H1 (cell line): ENCODE data around the gene FES. TPM values are rescaled to one million over a fixed set of nuclear protein-coding genes. Genes with fewer than 3 reads are reported as not detected.

ENCODE experiments used
- CTCF ChIA-PET: fragments of 300-600 bp; sonication (Branson Sonifier 250); formaldehyde crosslinking; loops from one replicate; lab custom pipeline; 2021; ENCODE audit not compliant: partially characterized antibody; lab: Charles Lee
- POLR2A ChIA-PET: fragments of 300-600 bp; sonication (Branson Sonifier 250); formaldehyde crosslinking; loops from one replicate; lab custom pipeline; 2021; ENCODE audit warnings: inconsistent platforms; ENCODE audit not compliant: partially characterized antibody; lab: Charles Lee
- DNase-seq, 2 experiments: peaks; one replicate each; pipeline versions ENCODE4 v3.0.0 to v3.0.0-alpha.2; 2010 to 2022; ENCODE audit warnings: low spot score in 2 of 2, low read depth in 1 of 2, mixed read lengths in 1 of 2
- FAIRE-seq: peaks from 2 replicates; lab custom pipeline; 2011; peaks lifted over from hg19 to GRCh38; lab: Jason Lieb, UNC
- H2AFZ ChIP-seq: 2 replicates; pipeline ENCODE4 v1.8.1; 2012; ENCODE audit warnings: low read length, inconsistent platforms
- H2AK5ac ChIP-seq: 2 replicates; pipeline ENCODE4 v1.6.1; 2013; ENCODE audit warnings: low read depth, low read length
- H2BK120ac ChIP-seq: replicated peaks from 2 replicates; pipeline ENCODE3; 2013; ENCODE audit warnings: low read depth, low read length, inconsistent platforms
- H2BK12ac ChIP-seq: 2 replicates; pipeline ENCODE4 v1.6.1; 2013; ENCODE audit warnings: low read depth, low read length
- H2BK15ac ChIP-seq: 2 replicates; pipeline ENCODE4 v1.6.1; 2013; ENCODE audit warnings: low read length
- H2BK20ac ChIP-seq: 2 replicates; pipeline ENCODE4 v1.6.1; 2013; ENCODE audit warnings: low read length
- H2BK5ac ChIP-seq: 2 replicates; pipeline ENCODE4 v1.6.1; 2013; ENCODE audit warnings: low read depth, low read length
- H3K14ac ChIP-seq: 2 replicates; pipeline ENCODE4 v1.6.1; 2013; ENCODE audit warnings: inconsistent platforms; ENCODE audit not compliant: insufficient read length
- H3K18ac ChIP-seq: 2 replicates; pipeline ENCODE4 v1.6.1; 2013; ENCODE audit warnings: low read length; ENCODE audit errors: extremely low read depth
- H3K23ac ChIP-seq: 2 replicates; pipeline ENCODE4 v1.6.1; 2013; ENCODE audit warnings: inconsistent platforms; ENCODE audit not compliant: insufficient read length
- H3K23me2 ChIP-seq: 2 replicates; pipeline ENCODE4 v1.6.1; 2013; ENCODE audit warnings: low read depth, low read length
- H3K27ac ChIP-seq: 2 replicates; pipeline ENCODE4 v1.6.1; 2011; ENCODE audit warnings: low read depth, low read length, inconsistent platforms
- H3K27me3 ChIP-seq, 4 experiments: replicated peaks in 1 of 4; 1 replicate in 1 of 4; 2 replicates in 3 of 4; pipeline versions ENCODE4 v1.6.1 to v1.8.1; 2011 to 2013; ENCODE audit warnings: low read length in 3 of 4, mild to moderate bottlenecking in 3 of 4, inconsistent platforms in 2 of 4, mixed read lengths in 2 of 4, moderate library complexity in 1 of 4; ENCODE audit not compliant: control insufficient read depth in 3 of 4, insufficient read depth in 3 of 4; ENCODE audit errors: extremely low read depth in 1 of 4
- H3K36me3 ChIP-seq, 4 experiments: 2 replicates each; pipeline versions ENCODE4 v1.6.1 to v1.8.1; 2011 to 2013; ENCODE audit warnings: mild to moderate bottlenecking in 4 of 4, low read length in 3 of 4, moderate library complexity in 2 of 4, control low read depth in 1 of 4, inconsistent platforms in 1 of 4; ENCODE audit not compliant: insufficient read depth in 4 of 4, control insufficient read depth in 2 of 4
- H3K4ac ChIP-seq: replicated peaks from 2 replicates; pipeline ENCODE3; 2013; ENCODE audit warnings: low read length, low read depth, mixed read lengths, inconsistent platforms; ENCODE audit not compliant: insufficient read length
- H3K4me1 ChIP-seq, 4 experiments: replicated peaks in 1 of 4; 1 replicate in 1 of 4; 2 replicates in 3 of 4; pipeline versions ENCODE4 v1.6.1 to v1.8.1; 2011 to 2013; ENCODE audit warnings: low read length in 3 of 4, inconsistent platforms in 2 of 4, mixed read lengths in 1 of 4; ENCODE audit not compliant: insufficient read depth in 4 of 4, control insufficient read depth in 3 of 4
- H3K4me2 ChIP-seq, 2 experiments: 2 replicates each; pipeline versions ENCODE4 v1.6.1 to v1.8.1; 2011 to 2013; ENCODE audit warnings: low read depth in 2 of 2, low read length in 2 of 2, control low read depth in 1 of 2, inconsistent platforms in 1 of 2, mild to moderate bottlenecking in 1 of 2; ENCODE audit not compliant: insufficient read depth in 1 of 2
- H3K4me3 ChIP-seq, 4 experiments: fragments of 200-600, 300-600 bp in 1 of 4; sonication (generic), shearing (Covaris generic), sonication (Bioruptor Twin) in 1 of 4; 2 replicates each; pipeline versions ENCODE4 v1.5.1 to v1.8.1; 2011 to 2016; ENCODE audit warnings: low read length in 4 of 4, low read depth in 3 of 4, control low read depth in 2 of 4, inconsistent platforms in 2 of 4, mild to moderate bottlenecking in 2 of 4, mixed read lengths in 1 of 4, moderate library complexity in 1 of 4; ENCODE audit not compliant: insufficient read depth in 2 of 4; ENCODE audit errors: extremely low read depth in 1 of 4
- H3K56ac ChIP-seq: replicated peaks from 2 replicates; pipeline ENCODE3; 2013; ENCODE audit warnings: low read depth, mild to moderate bottlenecking, mixed read lengths, low read length, inconsistent platforms; ENCODE audit not compliant: insufficient read length
- H3K79me1 ChIP-seq: 2 replicates; pipeline ENCODE4 v1.6.1; 2013; ENCODE audit warnings: low read depth, low read length, control low read depth
- H3K79me2 ChIP-seq, 2 experiments: 2 replicates each; pipeline versions ENCODE4 v1.6.1 to v1.8.1; 2012 to 2013; ENCODE audit warnings: low read length in 2 of 2, mild to moderate bottlenecking in 2 of 2, inconsistent platforms in 1 of 2; ENCODE audit not compliant: insufficient read depth in 2 of 2, control insufficient read depth in 1 of 2
- H3K9ac ChIP-seq, 4 experiments: replicated peaks in 1 of 4; 1 replicate in 1 of 4; 2 replicates in 3 of 4; pipeline versions ENCODE4 v1.6.1 to v1.8.1; 2011 to 2013; ENCODE audit warnings: low read depth in 3 of 4, low read length in 3 of 4, control low read depth in 2 of 4, mild to moderate bottlenecking in 2 of 4, moderate library complexity in 2 of 4, inconsistent platforms in 1 of 4; ENCODE audit errors: extremely low read depth in 1 of 4
- H3K9me3 ChIP-seq, 2 experiments: 2 replicates each; pipeline versions ENCODE4 v1.6.1 to v1.8.1; 2012 to 2013; ENCODE audit warnings: mild to moderate bottlenecking in 2 of 2, moderate library complexity in 2 of 2, control low read depth in 1 of 2, inconsistent platforms in 1 of 2, low read depth in 1 of 2, low read length in 1 of 2, mixed read lengths in 1 of 2; ENCODE audit not compliant: insufficient read depth in 2 of 2
- H4K20me1 ChIP-seq, 2 experiments: replicated peaks in 1 of 2; 2 replicates each; pipeline versions ENCODE3 to v1.8.1; 2011 to 2013; ENCODE audit warnings: inconsistent platforms in 2 of 2, low read length in 2 of 2, mild to moderate bottlenecking in 1 of 2; ENCODE audit not compliant: insufficient read depth in 2 of 2, control insufficient read depth in 1 of 2
- H4K5ac ChIP-seq: 2 replicates; pipeline ENCODE4 v1.6.1; 2013; ENCODE audit warnings: low read length, low read depth, mixed read lengths, inconsistent platforms; ENCODE audit not compliant: insufficient read length
- H4K8ac ChIP-seq: 2 replicates; pipeline ENCODE4 v1.8.0; 2013; ENCODE audit warnings: mild to moderate bottlenecking, moderate library complexity, low read length, inconsistent platforms; ENCODE audit not compliant: insufficient read depth; ENCODE audit errors: extremely low read depth
- H4K91ac ChIP-seq: replicated peaks from 2 replicates; pipeline ENCODE3; 2013; ENCODE audit warnings: low read length, mixed read lengths, inconsistent platforms; ENCODE audit not compliant: insufficient read length
- CBX5 ChIP-seq: fragments of 300-800, 300-1000 bp; sonication (generic); IDR thresholded peaks from 2 replicates; pipeline ENCODE4 v1.7.1; 2016; ENCODE audit warnings: antibody characterized with exemption, low read length, low read depth
- CTBP2 ChIP-seq: IDR thresholded peaks from 2 replicates; pipeline ENCODE4 v1.7.0; 2011; ENCODE audit warnings: borderline replicate concordance, mild to moderate bottlenecking, moderate library complexity, mixed read lengths, low read length; ENCODE audit not compliant: insufficient read depth, insufficient read length
- FOSL1 ChIP-seq: IDR thresholded peaks from 2 replicates; pipeline ENCODE4 v1.6.1; 2011; ENCODE audit warnings: mild to moderate bottlenecking, low read depth, low read length, moderate library complexity; ENCODE audit not compliant: insufficient read depth
- GTF2F1 ChIP-seq: IDR thresholded peaks from 2 replicates; pipeline ENCODE4 v1.6.1; 2012; ENCODE audit warnings: low read depth, low read length, improper control_type of control experiment, borderline replicate concordance
- SAP30 ChIP-seq: fragments of 300-600 bp; sonication (generic); IDR thresholded peaks from 2 replicates; pipeline ENCODE4 v1.7.1; 2012; ENCODE audit warnings: low read length, moderate library complexity, mild to moderate bottlenecking, inconsistent platforms; ENCODE audit not compliant: insufficient read depth, insufficient replicate concordance
- SP1 ChIP-seq: IDR thresholded peaks from 2 replicates; pipeline ENCODE4 v1.6.1; 2011; ENCODE audit warnings: low read depth, low read length
- TCF12 ChIP-seq: IDR thresholded peaks from 2 replicates; pipeline ENCODE4 v1.6.1; 2011; ENCODE audit warnings: low read depth, mild to moderate bottlenecking, low read length
- TEAD4 ChIP-seq: IDR thresholded peaks from 2 replicates; pipeline ENCODE4 v1.6.1; 2012; ENCODE audit warnings: low read depth, low read length, inconsistent platforms, mixed read lengths
- WGBS, 2 experiments: shearing (Covaris generic) in 1 of 2; methylation state at CpG; one replicate each; pipeline versions ENCODE4 v1.1.6 to v1.1.7; 2013 to 2015; ENCODE audit warnings: low lambda C conversion rate in 2 of 2, mixed read lengths in 2 of 2, inconsistent platforms in 1 of 2, low coverage in 1 of 2, missing lambda C conversion rate in 1 of 2; ENCODE audit not compliant: insufficient replicate concordance in 2 of 2, insufficient coverage in 1 of 2, insufficient read length in 1 of 2; ENCODE audit errors: extremely low coverage in 1 of 2, missing lambda C conversion rate in 1 of 2; 5-methylcytosine and 5-hydroxymethylcytosine counted together
- polyA plus RNA-seq, 7 experiments: library from polyadenylated mRNA; depleted of rRNA in 3 of 7; stranded (reverse) in 5 of 7; unstranded in 2 of 7; fragments of >200 nt in 5 of 7; fragments of 200-250 nt in 2 of 7; gene quantifications; 1 replicate in 5 of 7; 2 replicates in 1 of 7; 4 replicates in 1 of 7; pipeline versions ENCODE4 v1.2.1 to v1.2.3, GENCODE V29; 2011 to 2013; ENCODE audit warnings: missing spikeins in 2 of 7, mixed read lengths in 2 of 7
- total RNA-seq: library from RNA; stranded (reverse); fragmentation: NEBNext Ultra II Directional; extraction: Animal tissue kit (Norgen Biotek cat#: 25700); gene quantifications from 2 replicates; pipeline ENCODE4 v1.2.1, GENCODE V29; 2021

FES gene
- total and polyA plus RNA-seq, 2 of the 8 experiments (the other 6 are each of a cell fraction or from before 2014, with no cell fraction given): 8.5 to 8.6 TPM

DNA sequence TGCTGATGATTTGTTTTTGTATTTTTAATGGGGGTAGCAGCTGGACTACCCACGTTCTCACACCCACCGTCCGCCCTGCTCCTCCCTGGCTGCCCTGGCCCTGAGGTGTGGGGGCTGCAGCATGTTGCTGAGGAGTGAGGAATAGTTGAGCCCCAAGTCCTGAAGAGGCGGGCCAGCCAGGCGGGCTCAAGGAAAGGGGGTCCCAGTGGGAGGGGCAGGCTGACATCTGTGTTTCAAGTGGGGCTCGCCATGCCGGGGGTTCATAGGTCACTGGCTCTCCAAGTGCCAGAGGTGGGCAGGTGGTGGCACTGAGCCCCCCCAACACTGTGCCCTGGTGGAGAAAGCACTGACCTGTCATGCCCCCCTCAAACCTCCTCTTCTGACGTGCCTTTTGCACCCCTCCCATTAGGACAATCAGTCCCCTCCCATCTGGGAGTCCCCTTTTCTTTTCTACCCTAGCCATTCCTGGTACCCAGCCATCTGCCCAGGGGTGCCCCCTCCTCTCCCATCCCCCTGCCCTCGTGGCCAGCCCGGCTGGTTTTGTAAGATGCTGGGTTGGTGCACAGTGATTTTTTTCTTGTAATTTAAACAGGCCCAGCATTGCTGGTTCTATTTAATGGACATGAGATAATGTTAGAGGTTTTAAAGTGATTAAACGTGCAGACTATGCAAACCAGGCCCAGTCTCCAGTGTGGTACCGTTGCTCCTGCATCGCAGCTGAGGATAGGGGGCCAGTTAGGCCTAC lies 1.4 kb upstream of the FES start:
- Histone ChIP-seq H2BK20ac (no peak overlapping the region), H2BK5ac (peak overlapping the region; percentile 16; the same call in 1 of the 2 replicates), H2BK12ac (peak overlapping the region; percentile 29; the same call in 1 of the 2 replicates), H4K8ac (no peak overlapping the region; the same call in none of the 2 replicates), H3K18ac (no peak overlapping the region), H3K9ac (no peak overlapping the region; a peak in 1 of 7 replicates), H2BK120ac (no peak overlapping the region), H4K20me1 (peaks cover 0 to 3% of the 10 kb centered on the region in 2 experiments), H3K23me2 (peaks cover 1% of the 10 kb centered on the region; the same call in 1 of the 2 replicates), H3K4me3 (no peak overlapping the region), H3K27ac (no peak overlapping the region; the same call in 1 of the 2 replicates), H2AFZ (no peak overlapping the region), H3K4me1 (peaks cover 0 to 21% (median 15%) of the 10 kb centered on the region in 4 experiments; a peak in 6 of 7 replicates), H2AK5ac (no peak overlapping the region), H3K36me3 (peaks cover 5 to 12% (median 7%) of the 10 kb centered on the region in 4 experiments; a peak in 4 of 8 replicates), H3K23ac (no peak overlapping the region), H3K4me2 (no peak overlapping the region; a peak in 1 of 4 replicates), H3K4ac (peak overlapping the region; percentile 22), H3K79me1 (no peaks in the 10 kb centered on the region; the same call in 1 of the 2 replicates), H3K79me2 (no peaks in the 10 kb centered on the region)
- DNase-seq (no peak), FAIRE-seq (no peak)
- 87% methylated on average over 13 of the region's 13 CpGs; no CpG with 5 or more reads in 1 of the 2 experiments for WGBS, 2 experiments
- CTCF ChIA-PET: interaction anchor here (1.2 to 5.5 kb wide), 7 partner anchors 9 to 65 kb away, joined by 3 to 125 read pairs (median 5); partner anchors contain the start of genes HDDC3, MAN2A2 and UNC45A
- TF ChIP-seq SAP30: no peak
- TF ChIP-seq TEAD4: no peak
- TF ChIP-seq FOSL1: no peak
- TF ChIP-seq CBX5: no peak
- no peak for TF ChIP-seq CTBP2
- no peak for TF ChIP-seq GTF2F1
- TF ChIP-seq TCF12: no peak
- no peak for TF ChIP-seq SP1
- TF ChIP-seq, all 59 proteins: peak for 0
- Histone ChIP-seq H3K9me3 (no peaks in the 10 kb centered on the region), H4K91ac (no peak overlapping the region), H3K27me3 (no peaks in the 10 kb centered on the region), H4K5ac (peak overlapping the region; percentile 0), H3K56ac (no peak overlapping the region), H2BK15ac (peak overlapping the region; percentile 72; the same call in 1 of the 2 replicates), H3K14ac (no peak overlapping the region)
- POLR2A ChIA-PET: interaction anchor here (0.9 to 4.7 kb wide), 7 partner anchors 9 to 43 kb away, joined by 3 to 22 read pairs (median 8); partner anchors contain the start of genes FURIN and MAN2A2
